OCI-M2 (cell line): ENCODE data around the gene CA14.
A peak's percentile ranks its signal among the peaks of the same experiment; 100 is the strongest.
"Not testable (repeated sequence)": the region's sequence is repeated elsewhere in the genome, so short reads cannot be mapped to it uniquely, and the experiment has no call there.

Source experiments
- DNase-seq: peaks from one replicate; lab custom pipeline; 2025; ENCODE audit not compliant: unreplicated experiment; lab: John Stamatoyannopoulos, UW

The CA14 gene

DNA sequence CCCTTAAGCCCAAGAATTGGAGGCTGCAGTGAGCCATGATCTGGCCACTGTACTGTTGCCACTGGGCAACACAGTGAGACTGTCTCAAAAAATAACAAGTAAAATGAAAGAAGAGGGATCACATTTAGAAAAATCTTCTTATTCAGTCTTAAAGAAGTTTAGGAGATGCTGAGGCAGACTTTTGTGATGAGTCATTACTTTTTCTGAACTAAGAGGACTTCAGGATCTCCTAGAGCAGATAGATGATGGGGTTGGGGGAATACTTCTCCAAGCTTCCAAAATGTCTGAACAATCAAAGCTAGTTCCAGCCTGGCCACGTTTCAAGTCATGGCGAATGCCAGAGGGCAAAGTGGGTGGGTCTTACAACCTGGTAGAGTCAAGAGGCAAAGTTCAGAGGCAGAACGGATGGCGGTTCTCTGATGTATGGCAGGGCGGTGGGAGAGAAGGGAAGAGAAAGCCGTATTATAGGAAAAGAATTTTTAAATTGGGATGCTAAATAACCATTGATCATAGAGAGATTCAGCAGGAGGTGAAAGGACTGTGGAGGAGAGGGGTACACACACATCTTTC is 22.6 kb downstream of the CA14 start:
- DNase-seq: no peak

DNA sequence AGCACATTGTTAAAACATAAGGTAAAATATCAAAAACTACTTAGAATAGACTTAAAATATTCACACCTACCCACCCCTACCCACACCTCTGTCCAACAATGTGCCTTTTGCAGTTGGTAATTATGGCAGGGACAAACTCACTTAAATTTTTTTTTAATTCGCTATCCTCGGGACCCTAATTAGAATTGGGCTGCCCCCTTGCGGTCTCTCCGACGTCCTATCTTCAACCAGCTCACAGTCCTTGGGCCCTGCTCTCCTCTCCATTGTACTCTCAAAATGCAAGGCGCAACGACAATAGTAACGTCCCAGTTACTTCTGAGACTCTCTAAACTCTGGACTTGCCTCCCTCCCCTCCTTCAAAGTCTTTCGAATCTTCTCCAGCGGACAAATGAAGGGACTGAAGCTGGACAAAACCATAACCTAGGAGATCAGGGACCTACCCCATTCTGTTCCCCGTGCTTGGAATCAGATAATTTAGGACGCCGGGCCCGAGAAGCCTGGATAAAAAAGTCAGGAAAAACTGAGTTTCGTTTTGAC is 23.7 kb downstream of the CA14 start:
- peak; percentile 39 for DNase-seq

- peak; percentile 22 for DNase-seq
Measured at GRCh38 chr1:150281758-150282557, 24.4 kb downstream of the CA14 start, which contains the start of gene CIART. Gene CIART, plus strand, starts transcription at chr1:150282554. Its CDS starts 714 bp downstream, at chr1:150283268.

DNA sequence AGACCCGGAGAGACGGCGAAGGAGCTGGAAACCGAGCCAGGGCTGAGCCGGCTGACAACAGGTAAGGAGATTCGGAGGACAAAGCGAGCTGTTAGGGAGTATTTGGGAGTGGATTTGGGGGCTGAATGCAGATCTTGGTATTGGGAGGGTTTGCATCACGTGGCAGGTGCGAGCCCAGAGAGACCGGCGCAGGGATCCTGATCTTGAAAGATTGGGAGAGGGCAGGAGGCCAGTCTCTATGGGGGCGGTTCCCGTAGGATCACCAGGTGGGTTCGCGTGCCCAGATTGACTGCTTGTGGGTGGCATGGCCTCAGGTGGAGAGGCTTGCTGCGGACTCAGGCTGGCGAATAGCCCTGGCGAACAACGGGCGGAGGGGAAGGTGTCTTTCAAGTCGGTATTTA is 25.0 kb downstream of the CA14 start:
- no peak for DNase-seq

DNA sequence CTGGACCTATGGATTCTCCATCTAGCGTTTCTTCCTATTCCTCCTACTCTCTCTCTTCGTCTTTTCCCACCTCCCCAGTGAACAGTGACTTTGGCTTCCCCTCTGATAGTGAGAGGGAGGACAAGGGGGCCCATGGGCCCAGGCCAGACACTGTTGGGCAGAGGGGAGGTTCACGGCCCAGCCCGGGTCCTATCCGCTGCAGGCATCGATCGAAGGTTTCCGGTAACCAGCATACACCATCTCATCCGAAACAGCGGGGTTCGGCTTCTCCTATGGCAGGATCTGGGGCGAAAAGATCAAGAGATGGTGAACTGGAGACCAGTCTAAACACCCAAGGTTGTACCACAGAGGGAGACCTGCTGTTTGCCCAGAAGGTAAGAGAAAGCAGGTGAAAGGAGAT is 25.7 kb downstream of the CA14 start:
- no peak for DNase-seq

DNA sequence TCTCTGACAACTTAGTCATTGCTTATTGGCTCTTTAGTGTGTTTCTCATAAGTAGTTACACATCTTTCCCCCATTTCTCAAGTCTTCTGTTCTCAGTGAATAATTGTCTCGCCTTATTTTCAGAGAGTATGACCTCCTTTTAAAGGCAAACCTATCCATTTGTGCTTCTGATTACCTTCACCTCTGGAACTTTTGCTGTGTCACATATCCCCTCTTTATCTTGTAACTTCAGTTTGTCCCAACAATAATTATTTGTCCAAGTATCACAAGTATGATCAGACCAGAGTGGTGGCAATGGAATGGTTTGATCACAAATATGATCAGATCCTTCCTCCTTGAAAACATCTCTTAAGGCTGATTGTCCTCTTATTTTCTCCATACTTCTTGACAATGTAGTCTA is 30.8 kb downstream of the CA14 start:
- no peak for DNase-seq

- DNase-seq: no peak
Measured at GRCh38 chr1:150288822-150289221, 31.2 kb downstream of the CA14 start.

DNA sequence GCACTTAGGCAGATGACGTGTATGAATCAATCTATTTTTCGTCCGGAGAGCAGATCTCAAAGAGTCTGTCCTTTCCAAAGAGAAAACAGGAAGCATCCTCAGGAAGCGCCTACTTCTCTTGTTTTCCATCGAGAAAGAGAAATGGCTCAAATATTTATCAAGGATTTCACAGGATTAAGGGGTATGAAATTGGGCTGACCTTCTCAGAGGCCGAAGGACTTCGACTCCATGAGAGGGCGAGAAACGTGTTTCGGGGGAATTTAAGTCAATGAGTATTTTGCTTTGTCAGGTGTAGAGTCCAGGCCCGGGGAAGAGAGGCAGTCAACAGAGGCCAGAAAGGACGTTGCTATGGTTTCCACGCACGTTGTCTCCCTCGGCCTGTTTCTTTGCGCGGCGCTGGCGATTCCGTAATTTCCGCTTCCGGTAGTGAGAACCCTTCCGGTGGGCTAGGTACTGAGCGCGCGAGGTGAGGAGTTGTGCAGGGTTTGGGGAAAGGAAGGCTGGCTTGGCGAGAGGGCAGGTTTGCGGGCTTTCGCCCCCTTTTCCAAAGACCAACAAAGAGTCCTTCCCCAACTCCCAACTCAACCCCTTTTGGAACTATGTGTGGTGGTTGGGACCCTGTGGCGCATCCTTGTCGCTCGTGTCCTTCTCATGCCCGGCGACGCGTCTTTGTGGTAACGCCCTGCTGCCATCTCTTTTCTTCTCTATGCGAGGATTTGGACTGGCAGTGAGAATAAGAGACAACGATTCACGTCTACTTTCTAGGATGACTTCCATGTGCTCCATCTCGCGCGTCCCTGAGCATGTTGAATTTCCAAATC is 36.1 kb downstream of the CA14 start, which contains the start of gene MRPS21:
Gene MRPS21 (plus strand): TSS at position 429 of the 821 bp plus-strand sequence. CDS start 506 bp downstream, outside the sequence.
- DNase-seq: peak; percentile 67

DNA sequence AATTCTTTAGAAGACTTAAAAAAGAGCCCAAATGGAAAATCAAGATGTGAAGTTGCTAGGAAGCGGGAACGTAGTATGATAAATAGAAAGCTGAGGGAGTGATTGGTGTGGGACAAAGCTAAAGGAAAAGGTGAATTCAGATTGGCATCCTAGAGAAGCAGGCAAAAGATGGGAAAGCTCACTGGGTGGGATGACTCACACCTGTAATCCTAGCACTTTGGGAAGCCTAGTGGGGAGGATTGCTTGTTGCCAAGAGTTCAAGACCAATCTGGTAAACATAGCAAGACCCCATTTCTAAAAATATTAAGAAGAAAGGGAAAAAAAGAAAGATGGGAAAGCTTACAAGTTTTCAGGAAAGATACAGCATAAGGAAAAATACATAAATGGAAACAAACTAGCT is 37.9 kb downstream of the CA14 start:
- no peak for DNase-seq

- no peak for DNase-seq
Measured at GRCh38 chr1:150299716-150300115, 42.1 kb downstream of the CA14 start.

DNA sequence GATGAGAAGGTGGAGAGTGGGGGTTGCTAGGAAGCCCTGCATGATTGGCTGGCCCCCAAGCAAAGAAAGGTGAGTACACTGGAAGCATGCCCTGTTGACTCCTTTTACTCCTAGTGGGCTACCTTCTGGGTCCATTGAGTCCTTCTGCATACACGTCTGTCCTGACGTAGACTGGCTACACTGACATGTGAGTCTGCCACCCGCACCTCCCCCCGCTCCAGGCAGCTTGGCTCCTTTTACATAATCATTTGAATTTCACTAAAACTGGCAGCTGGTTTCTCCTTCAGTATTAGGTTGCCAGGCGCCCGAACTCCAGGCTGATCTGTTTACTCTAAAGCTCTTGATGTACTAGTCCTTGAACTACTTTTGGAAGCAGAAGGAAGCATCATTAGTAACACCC is 44.8 kb downstream of the CA14 start:
- DNase-seq: no peak

- no peak for DNase-seq
Measured at GRCh38 chr1:150302902-150303301, 45.3 kb downstream of the CA14 start.

- DNase-seq: not testable (repeated sequence)
Measured at GRCh38 chr1:150308585-150308984, 51.0 kb downstream of the CA14 start.

DNA sequence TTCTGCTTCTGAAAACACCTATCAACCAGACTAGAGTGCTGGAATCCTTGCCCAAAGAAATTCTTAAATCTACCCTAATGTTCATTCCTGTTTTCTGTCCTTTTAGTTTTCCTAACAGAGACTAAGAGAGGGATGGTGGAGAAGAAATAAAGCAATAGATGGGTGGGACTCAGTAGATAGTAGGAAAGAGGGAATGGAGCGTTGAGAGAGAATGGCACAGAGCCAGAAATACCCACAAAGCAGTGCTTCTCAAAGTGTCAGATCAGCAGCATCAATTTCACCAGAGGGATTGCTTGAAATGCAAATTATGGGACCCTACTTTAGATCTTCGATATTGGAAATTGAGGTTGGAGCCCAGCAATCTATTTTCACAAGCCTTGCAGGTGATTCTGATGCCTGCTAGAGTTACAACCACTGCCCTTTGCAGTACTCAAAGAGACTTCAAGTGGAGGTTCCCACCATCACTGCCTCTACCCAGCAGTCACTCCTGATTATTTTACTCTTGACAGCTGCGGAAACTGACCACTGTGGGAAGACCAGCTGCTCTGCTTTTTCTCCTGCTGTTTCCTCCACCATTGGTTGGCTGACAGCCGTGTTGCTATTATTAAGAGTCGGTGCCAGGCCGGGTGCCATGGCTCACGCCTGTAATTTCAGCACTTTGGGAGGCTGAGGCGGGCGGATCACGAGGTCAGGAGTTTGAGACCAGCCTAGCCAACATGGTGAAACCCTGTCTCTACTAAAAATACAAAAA is 52.4 kb downstream of the CA14 start:
- DNase-seq: no peak

DNA sequence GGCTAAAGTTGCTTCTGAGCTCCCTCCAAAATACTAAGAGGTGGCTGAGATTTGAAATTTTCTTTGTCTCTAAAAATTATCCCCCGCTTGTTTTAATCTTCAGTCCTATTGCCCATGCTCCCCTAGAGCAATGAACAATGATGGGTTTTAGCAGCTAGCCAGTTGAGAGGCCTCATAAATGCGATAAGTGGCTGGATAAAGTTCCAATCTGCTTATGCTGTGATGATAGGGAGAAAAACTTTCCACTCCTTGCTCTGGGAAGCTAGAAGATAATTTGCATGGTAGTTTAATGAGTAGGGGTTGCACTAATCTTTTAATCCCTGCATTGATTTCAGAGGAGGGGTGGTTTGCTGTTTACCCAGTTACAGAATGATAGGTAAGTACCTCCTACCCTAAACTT is 54.2 kb downstream of the CA14 start:
- no peak for DNase-seq
